ENCODE measurements around the gene SIVA1. TPM values are rescaled to one million over a fixed set of nuclear protein-coding genes. Genes with fewer than 3 reads are reported as not detected.

The SIVA1 gene
- total and polyA plus RNA-seq, 2 of the 8 experiments (the other 6 are each of a cell fraction or from before 2014, with no cell fraction given) = 123 to 589 TPM

DNA sequence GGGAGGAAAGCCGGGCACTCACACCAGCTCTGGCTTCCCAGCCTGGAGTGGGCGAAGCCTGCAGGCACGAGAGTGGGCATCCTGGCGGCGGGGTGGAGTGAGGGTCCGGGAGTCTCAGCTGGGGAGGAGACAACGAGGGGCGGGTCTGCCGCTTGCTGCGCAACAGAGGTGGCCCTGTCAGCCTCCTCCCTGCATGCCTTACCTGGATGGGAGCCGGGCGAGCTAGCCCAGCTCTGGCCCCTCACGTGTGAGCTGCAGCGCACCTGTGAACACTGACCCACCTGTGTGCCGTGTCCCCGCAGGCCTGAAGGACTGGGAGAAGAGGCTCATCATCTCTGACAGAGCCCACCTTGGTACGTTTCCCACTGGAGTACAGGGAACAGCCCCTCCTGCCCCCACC is 13.9 kb upstream of the SIVA1 start (continued):
- TF ChIP-seq CHD7 (IDR thresholded peaks at IDR 0.05; ENCODE audit: insufficient replicate concordance, low read length) = no peak
- TF ChIP-seq RBBP5 (IDR thresholded peaks at IDR 0.05; ENCODE audit: borderline replicate concordance, low read depth, low read length) = no peak
- no peak for TF ChIP-seq MAX (IDR thresholded peaks at IDR 0.05)
